Measurements from ENCODE around the gene KCTD8. TPM values are rescaled to one million over a fixed set of nuclear protein-coding genes. Genes with fewer than 3 reads are reported as not detected.

The KCTD8 gene
- total RNA-seq, 1 donor from 2014 or later: not detected

- Mint-ChIP-seq H3K4me1 (no peaks in the 10 kb centered on the region), H3K36me3 (no peaks in the 10 kb centered on the region), H3K4me3 (no peak overlapping the region), H3K27ac (no peak overlapping the region), H3K27me3 (ENCODE audit: insufficient read depth, low read depth) (no peaks in the 10 kb centered on the region), H3K9me3 (peaks cover 7% of the 10 kb centered on the region)
- no peak for DNase-seq (ENCODE audit: low spot score)
- no peak overlapping the region for H2AFZ ChIP-seq (replicated peaks)
- H3K9ac ChIP-seq: no peak overlapping the region
- no peak overlapping the region for H3K27ac ChIP-seq
- no peaks in the 10 kb centered on the region for H3K9me3 ChIP-seq (ENCODE audit: low read depth)
- no peak for TF ChIP-seq EZH2phosphoT487 (IDR thresholded peaks at IDR 0.05)
- TF ChIP-seq EZH2 (IDR thresholded peaks at IDR 0.05): no peak
- TF ChIP-seq CTCF (IDR thresholded peaks at IDR 0.05): no peak
- H3K4me3 ChIP-seq: no peak overlapping the region
- no peaks in the 10 kb centered on the region for H4K20me1 ChIP-seq (ENCODE audit: low read depth)
- no peaks in the 10 kb centered on the region for H3K27me3 ChIP-seq
- H3F3A ChIP-seq (ENCODE audit: low read depth): no peaks in the 10 kb centered on the region
- H3K36me3 ChIP-seq: no peaks in the 10 kb centered on the region
- H3K4me1 ChIP-seq: no peaks in the 10 kb centered on the region
- no peak overlapping the region for H3K4me2 ChIP-seq
- H3K79me2 ChIP-seq (ENCODE audit: low read depth): no peaks in the 10 kb centered on the region
These were observed 38.7 kb upstream of the KCTD8 start for GRCh38 chr4:44487341-44487740.

GRCh38 chr4:44479731-44480130 is 31.1 kb upstream of the KCTD8 start:
- DNase-seq (ENCODE audit: low spot score): no peak
- Histone ChIP-seq H2AFZ (replicated peaks) (no peak overlapping the region), H3K9ac (no peak overlapping the region), H3K4me1 (no peaks in the 10 kb centered on the region), H3K4me2 (no peak overlapping the region), H3F3A (ENCODE audit: low read depth) (no peaks in the 10 kb centered on the region), H3K27me3 (no peaks in the 10 kb centered on the region), H3K79me2 (ENCODE audit: low read depth) (no peaks in the 10 kb centered on the region), H3K27ac (no peak overlapping the region), H4K20me1 (ENCODE audit: low read depth) (no peaks in the 10 kb centered on the region), H3K36me3 (no peaks in the 10 kb centered on the region), H3K4me3 (no peak overlapping the region), H3K9me3 (ENCODE audit: low read depth) (no peaks in the 10 kb centered on the region)
- Mint-ChIP-seq H3K4me1 (no peaks in the 10 kb centered on the region), H3K27me3 (ENCODE audit: insufficient read depth, low read depth) (peaks cover 3% of the 10 kb centered on the region), H3K9me3 (peaks cover under 1% of the 10 kb centered on the region), H3K36me3 (no peaks in the 10 kb centered on the region), H3K4me3 (no peak overlapping the region), H3K27ac (no peak overlapping the region)
- no peak for TF ChIP-seq CTCF (IDR thresholded peaks at IDR 0.05)
- no peak for TF ChIP-seq EZH2phosphoT487 (IDR thresholded peaks at IDR 0.05)
- no peak for TF ChIP-seq EZH2 (IDR thresholded peaks at IDR 0.05)

- Histone ChIP-seq H3K36me3 (no peaks in the 10 kb centered on the region), H3K9ac (no peak overlapping the region), H3K79me2 (ENCODE audit: low read depth) (no peaks in the 10 kb centered on the region), H3K27ac (no peak overlapping the region), H3K4me2 (no peak overlapping the region), H4K20me1 (ENCODE audit: low read depth) (no peaks in the 10 kb centered on the region), H3K27me3 (no peaks in the 10 kb centered on the region), H3K9me3 (ENCODE audit: low read depth) (no peaks in the 10 kb centered on the region), H3F3A (ENCODE audit: low read depth) (no peaks in the 10 kb centered on the region), H3K4me3 (no peak overlapping the region), H3K4me1 (no peaks in the 10 kb centered on the region), H2AFZ (replicated peaks) (no peak overlapping the region)
- H3K4me3 Mint-ChIP-seq: no peak overlapping the region
- no peaks in the 10 kb centered on the region for H3K27me3 Mint-ChIP-seq (ENCODE audit: insufficient read depth, low read depth)
- TF ChIP-seq CTCF (IDR thresholded peaks at IDR 0.05) (no peak), EZH2 (IDR thresholded peaks at IDR 0.05) (no peak), EZH2phosphoT487 (IDR thresholded peaks at IDR 0.05) (no peak)
- H3K27ac Mint-ChIP-seq: no peak overlapping the region
- DNase-seq (ENCODE audit: low spot score): no peak
- H3K36me3 Mint-ChIP-seq: no peaks in the 10 kb centered on the region
- H3K9me3 Mint-ChIP-seq: peaks cover 3% of the 10 kb centered on the region
- H3K4me1 Mint-ChIP-seq: no peaks in the 10 kb centered on the region
These were observed 13.7 kb upstream of the KCTD8 start for GRCh38 chr4:44462259-44462658.

All from neural progenitor cell (in vitro differentiated cells).